Panc1 (cell line): Measurements from ENCODE around the gene CREB5.

ENCODE experiments used
- POLR2AphosphoS5 ChIP-seq: IDR thresholded peaks from 2 replicates; pipeline ENCODE4 v1.6.1; 2012; ENCODE audit warnings: mild to moderate bottlenecking, low read depth, low read length, moderate library complexity
- REST ChIP-seq, 2 experiments: IDR thresholded peaks; 2 replicates each; pipeline ENCODE4 v1.6.1; 2011 to 2012; ENCODE audit warnings: low read depth in 2 of 2, control low read depth in 1 of 2, low read length in 1 of 2, mild to moderate bottlenecking in 1 of 2, moderate library complexity in 1 of 2; ENCODE audit not compliant: insufficient read depth in 1 of 2
- SIN3A ChIP-seq: IDR thresholded peaks from 2 replicates; pipeline ENCODE4 v1.6.1; 2012; ENCODE audit warnings: low read depth, mild to moderate bottlenecking, low read length, moderate library complexity, borderline replicate concordance; ENCODE audit not compliant: insufficient read depth
- TCF7L2 ChIP-seq: IDR thresholded peaks from 2 replicates; pipeline ENCODE4 v1.6.1; 2011; ENCODE audit warnings: mild to moderate bottlenecking, low read depth, low read length, inconsistent platforms
- TF ChIP-seq, protein P1 (sequence below): fragments of 450-650 bp; IDR thresholded peaks from 2 replicates; pipeline ENCODE4 v1.5.1; 2017; ENCODE audit warnings: mild to moderate bottlenecking

GRCh38 chr7:28456044-28456443 is 43.7 kb downstream of the CREB5 start:
- TF ChIP-seq SIN3A (no peak), POLR2AphosphoS5 (no peak), REST (IDR thresholded peaks at IDR 0.05; ENCODE audit: insufficient read depth in 1 of 2, low read depth in 2 of 2, low read length in 1 of 2) (no peak), TCF7L2 (no peak)
- TF ChIP-seq, protein P1, sequence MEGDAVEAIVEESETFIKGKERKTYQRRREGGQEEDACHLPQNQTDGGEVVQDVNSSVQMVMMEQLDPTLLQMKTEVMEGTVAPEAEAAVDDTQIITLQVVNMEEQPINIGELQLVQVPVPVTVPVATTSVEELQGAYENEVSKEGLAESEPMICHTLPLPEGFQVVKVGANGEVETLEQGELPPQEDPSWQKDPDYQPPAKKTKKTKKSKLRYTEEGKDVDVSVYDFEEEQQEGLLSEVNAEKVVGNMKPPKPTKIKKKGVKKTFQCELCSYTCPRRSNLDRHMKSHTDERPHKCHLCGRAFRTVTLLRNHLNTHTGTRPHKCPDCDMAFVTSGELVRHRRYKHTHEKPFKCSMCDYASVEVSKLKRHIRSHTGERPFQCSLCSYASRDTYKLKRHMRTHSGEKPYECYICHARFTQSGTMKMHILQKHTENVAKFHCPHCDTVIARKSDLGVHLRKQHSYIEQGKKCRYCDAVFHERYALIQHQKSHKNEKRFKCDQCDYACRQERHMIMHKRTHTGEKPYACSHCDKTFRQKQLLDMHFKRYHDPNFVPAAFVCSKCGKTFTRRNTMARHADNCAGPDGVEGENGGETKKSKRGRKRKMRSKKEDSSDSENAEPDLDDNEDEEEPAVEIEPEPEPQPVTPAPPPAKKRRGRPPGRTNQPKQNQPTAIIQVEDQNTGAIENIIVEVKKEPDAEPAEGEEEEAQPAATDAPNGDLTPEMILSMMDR: no peak
